KBM-7 (cell line): ENCODE measurements around the gene PASD1.
"Not testable (repeated sequence)": the region's sequence is repeated elsewhere in the genome, so short reads cannot be mapped to it uniquely, and the experiment has no call there.

Experiments
- DNase-seq: peaks from one replicate; pipeline ENCODE4 v3.0.0-alpha.2; 2015
- in situ Hi-C: fragments of 300-500 bp; cut with MboI; formaldehyde crosslinking; loops from 2 replicates; pipeline ENCODE4 v1.14.3; 2020; ENCODE audit warnings: low sequenced_read_pairs, low pct_unique_long_range_greater_than_20kb, mixed read lengths

The PASD1 gene

DNA sequence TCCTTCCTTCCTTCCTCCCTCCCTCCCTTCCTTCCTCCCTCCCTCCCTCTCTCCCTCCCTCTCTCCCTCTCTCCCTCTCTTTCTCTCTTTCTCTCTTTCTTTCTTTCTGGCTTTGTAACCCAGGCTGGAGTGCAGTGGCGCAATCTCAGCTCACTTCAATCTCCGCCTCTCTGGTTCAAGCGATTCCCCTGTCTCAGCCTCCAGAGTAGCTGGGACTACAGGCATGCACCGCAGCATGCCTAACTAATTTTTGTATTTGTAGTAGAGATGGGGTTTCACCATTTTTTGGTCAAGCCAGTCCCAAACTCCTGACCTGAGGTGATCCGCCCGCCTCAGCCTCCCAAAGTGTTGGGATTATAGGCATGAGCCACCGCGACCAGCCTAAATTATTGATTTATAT, 133.6 kb downstream of the PASD1 start:
- in situ Hi-C loops: loop anchor here (25.0 kb wide), 2 partner anchors 535 to 935 kb away; no protein-coding TSS in a partner anchor
- not testable (repeated sequence) for DNase-seq

DNA sequence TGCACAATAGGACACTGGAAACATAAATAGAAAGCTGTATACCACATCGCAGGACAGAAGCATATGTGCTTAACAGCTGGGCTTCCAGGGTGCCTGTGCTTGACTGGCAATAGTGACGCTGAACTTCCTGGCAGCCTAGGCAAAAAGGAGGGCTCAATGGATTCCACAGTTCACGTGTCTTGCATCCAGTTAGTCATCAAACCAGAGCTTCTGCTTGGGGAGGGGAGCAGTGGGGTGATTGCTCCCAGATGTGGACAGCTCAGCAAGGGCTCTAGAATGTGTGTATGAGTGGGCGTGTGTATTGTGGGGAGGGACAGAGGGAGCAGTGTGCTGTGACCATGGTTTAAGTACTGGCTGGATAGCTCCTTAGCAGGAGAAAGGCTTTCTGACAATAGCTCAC, 134.0 kb downstream of the PASD1 start:
- in situ Hi-C loops: loop anchor here (25.0 kb wide), 2 partner anchors 535 to 935 kb away; no protein-coding TSS in a partner anchor
- no peak for DNase-seq

DNA sequence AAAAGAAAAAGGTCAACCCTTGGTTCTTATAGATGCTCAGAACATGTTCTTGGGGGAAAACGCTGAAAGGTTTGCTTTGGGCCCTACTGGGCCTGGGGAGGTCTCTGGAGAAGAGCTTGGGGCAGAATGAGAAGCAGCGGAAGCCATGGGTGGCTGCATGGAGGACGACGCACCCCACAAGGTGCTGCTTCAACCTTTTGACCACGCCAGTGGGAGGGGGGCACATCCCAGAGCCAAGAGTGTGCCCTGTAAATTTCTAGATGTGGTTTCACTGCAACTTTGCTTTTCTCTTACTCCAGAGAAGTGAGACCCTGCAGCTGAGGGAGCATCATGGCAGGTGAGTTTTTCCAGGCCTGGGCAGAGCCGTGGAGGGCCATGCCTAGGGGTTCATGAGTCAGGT, 135.0 kb downstream of the PASD1 start:
- in situ Hi-C loops: loop anchor here (25.0 kb wide), 2 partner anchors 536 to 936 kb away; no protein-coding TSS in a partner anchor

DNA sequence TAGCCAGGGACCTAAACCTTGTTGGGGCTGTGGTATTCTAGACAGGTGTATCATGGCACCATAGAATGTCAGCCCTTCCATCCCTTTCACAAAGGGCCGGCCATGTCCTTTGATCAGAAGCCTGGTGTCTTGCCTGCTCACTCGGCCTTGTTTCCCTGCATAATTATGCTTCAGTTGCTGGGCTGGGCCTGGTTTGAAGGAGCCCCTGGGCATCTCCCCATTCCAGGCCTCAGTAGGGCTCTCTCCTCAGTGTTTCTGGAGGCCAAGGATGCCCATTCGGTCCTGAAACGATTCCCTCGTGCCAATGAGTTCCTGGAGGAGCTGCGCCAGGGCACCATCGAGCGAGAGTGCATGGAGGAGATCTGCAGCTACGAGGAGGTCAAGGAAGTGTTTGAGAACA, 136.3 kb downstream of the PASD1 start:
- no peak for DNase-seq
- in situ Hi-C loops: loop anchor here (25.0 kb wide), 2 partner anchors 537 to 937 kb away; no protein-coding TSS in a partner anchor

More for the DNA sequence above, 135.0 kb downstream of the PASD1 start:
- DNase-seq: no peak

DNA sequence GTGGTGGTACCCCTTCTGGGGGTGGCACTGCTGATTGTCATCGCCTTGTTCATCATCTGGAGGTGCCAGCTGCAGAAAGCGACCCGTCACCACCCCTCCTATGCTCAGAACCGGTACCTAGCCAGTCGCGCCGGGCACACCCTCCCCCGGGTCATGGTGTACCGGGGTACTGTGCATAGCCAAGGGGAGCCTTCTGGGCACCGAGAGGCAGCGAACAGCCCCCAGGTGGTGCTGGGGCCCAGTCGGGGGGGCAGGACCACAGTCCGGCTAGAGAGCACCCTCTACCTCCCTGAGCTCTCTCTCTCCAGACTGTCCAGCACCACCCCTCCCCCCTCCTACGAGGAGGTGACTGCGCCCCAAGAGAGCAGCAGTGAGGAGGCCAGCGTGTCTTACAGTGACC, 137.1 kb downstream of the PASD1 start:
- in situ Hi-C loops: no loop called here
- no peak for DNase-seq

DNA sequence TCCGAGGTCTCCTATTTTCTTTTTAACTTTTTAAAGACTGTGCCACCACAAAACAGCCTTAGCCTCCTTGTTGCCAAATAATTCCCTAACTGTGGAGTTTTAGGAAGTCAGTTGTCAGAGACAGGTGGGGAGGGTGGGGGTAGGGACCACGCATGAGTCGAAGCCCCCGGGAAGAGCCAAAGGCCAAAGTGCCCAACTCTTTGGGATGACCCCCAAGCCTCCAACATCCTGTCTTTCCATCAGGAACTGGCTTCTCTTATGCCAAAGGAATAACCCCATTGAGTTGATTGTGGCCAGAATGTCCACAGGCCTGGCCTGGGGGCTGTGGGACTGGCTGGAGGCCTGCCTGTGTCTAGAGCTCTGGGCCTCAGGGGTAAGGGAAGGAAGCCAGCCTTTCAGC, 137.6 kb downstream of the PASD1 start:
- in situ Hi-C loops: no loop called here
- no peak for DNase-seq

DNA sequence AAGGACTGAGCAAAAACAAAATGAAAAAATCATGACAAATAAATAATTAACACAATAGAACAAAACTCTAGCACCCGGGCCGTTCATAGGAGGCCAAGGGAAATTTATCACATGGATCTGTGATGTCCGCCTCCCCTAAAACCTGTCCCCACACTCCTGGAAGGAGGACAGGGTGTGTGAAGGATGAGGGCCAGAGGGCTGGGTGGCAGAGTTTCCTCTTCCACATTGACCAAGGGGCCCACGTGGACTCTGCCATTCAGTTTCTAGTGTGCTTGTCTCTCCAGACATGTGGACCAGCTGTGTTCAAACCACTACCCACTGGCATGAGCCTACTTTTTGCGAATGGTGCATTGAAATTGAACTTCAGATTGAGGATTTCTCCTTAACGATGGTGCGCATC, 138.1 kb downstream of the PASD1 start:
- in situ Hi-C loops: no loop called here
- DNase-seq: no peak

DNA sequence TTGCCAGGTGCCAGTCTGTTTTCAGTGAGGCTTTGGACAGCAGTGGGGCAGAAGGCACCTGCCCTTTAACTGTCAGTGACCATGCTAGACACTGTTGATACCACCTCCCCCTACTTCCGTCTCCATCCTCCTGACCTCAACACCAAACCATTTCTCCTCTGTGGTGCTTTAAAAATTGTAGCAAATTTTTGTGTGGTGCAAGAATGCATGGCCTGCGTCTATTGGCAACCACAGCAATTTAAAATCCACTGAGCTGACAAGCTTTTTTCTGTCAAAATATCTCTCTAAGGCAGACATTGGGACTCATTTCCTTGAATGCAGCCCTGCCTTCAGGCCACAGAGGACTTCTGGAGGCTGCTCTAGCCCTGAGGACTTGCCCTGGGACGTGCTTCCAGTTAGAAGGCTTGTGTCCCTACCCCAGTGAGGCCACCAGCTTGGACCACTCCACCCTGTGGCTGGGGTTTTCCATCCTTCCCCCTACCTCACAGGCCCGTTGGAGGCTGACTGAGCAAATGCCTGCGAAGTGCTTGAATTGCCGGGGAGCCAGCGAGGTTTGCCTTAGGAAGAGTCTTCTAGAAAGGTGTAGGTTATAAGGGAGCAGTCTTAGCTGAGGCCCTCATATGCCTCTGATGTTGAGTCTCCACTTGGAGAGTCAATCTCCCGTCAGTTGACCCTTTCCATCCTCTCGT, 138.7 kb downstream of the PASD1 start:
- in situ Hi-C loops: no loop called here
- DNase-seq: no peak

DNA sequence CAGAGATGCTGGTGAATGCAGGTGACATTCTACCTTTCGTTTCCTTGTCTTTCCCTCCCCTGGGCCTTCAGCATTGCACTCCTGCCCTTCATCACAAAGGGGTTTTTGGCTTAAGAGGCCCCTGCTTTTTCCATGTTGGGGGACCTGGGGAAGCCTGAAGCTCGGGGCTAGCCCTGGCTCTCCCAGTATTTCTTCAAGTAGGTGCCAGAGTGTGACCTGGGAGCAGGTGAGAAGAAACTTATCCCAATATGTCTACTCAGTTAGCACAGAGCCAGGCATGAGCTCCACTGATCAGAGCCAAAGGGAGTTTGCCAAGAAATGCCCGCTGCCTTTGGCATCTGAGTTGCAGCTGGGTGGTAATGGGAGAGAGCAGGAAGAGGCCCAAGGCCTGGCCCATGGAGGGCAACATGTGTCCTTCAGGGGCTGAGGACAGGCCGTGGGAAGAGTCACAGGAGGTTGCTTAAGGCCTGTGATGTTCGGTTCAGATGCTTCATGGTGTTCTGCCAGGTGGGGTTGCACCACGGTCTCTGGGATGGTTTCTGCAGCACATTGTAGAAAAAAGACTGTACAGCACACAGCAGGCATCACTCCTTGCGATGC, 139.4 kb downstream of the PASD1 start:
- in situ Hi-C loops: no loop called here
- DNase-seq: no peak

DNA sequence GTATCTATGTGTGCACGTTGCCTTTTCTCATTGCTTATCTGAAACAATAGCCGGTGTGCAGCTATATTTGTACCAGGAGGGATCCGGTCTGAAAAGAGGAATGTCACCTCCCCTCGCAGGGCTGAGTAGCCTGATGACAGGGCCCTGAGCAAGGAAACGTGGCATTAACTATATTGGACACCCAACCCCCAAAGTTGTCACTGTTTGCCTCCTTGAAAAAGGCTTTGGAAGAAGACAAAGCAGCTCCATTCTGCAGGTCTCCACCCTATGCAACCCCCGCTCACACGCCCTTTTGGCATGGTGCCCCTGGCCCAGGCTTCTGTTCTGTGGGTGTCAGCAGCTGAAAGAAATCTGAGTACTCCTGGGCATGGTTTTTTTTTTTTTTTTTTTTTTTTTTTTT, 140.0 kb downstream of the PASD1 start:
- DNase-seq: no peak
- in situ Hi-C loops: no loop called here

DNA sequence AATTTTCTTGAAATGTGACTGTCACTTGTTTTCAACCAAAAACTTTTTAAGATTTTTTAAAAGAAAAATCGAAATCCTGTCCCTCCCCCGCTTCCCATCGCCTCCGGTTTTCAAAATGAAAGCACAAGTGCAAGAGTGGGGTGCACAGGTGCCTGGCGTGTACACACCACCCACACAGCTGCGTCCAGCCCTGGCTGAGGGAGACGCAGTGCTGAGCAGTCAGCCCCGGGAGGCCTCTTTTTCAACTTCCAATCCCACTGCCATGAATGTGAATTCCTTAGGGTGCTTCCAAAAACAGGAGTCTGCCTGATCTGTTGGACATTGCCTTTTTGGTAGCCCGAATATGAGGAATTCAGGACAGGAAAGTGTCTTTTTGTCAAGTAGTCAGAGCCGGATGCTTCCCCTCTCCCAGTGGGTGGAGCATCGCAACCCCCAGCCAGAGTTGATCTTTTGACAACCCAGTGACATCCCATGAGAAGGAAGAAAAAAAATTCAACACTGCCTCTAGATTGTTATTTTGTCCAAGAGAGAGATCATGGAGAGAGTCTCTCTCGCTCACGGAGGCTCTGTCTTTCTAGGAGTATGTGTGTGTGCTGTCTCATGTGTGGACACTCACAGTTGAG, 140.7 kb downstream of the PASD1 start:
- DNase-seq: no peak
- in situ Hi-C loops: no loop called here

DNA sequence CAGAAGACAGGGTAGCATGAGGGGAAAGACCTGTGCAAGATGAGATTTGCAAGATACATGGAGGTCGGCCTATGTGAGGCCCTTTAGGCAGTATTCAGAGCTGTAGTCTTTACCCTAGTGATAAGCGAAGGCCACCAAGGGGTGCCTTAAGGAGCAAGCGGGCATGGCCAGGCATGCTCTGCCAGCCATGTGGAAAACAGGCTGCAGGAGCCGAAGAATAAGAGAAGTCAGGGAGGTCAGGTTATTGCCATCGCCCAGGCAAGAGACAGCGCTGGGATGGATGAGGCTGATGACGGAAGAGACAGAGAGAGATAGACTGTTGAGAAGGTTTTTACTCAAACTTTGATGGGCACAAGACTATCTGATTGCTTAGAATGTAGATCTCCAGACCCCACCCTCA, 145.3 kb downstream of the PASD1 start:
- no peak for DNase-seq
- in situ Hi-C loops: no loop called here

DNA sequence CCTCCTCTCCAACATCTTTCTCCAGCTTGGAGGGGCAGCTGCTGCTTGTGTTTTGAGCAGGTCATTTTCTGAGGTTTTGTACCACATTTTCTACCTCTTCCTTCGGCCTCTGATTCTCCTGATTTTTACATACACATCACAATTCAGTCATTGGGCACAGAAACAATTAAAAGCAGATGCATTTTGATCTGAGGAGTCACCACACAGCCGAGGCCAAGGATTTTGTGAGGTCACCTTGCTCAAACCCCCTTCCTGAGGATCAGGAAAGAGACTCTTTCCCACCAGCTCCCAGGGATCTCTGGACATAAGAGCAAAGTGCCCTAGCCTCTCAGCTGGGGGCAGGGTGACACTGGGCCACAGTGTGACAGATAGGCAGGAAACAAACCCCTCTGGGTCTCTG, 147.0 kb downstream of the PASD1 start:
- in situ Hi-C loops: no loop called here
- DNase-seq: no peak

DNA sequence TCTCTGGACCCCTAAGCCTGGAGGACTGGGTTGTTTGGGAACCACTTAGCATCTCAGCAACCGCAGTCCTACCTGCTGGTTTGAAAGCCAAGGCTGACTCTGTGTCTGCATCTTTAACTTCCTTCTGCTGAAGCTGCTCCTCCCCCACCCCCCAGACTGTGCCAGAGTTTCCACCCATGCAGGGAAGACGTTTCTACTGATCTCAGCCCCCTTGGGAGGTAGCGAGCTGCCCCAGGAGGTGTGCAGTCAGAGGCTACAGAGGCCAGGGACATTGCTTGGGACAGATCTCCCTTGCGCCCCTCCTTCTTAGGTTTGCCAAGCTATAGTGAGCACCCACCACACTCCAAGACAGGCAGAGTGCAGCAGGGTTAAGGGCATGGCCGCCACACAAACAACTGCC, 147.7 kb downstream of the PASD1 start:
- in situ Hi-C loops: no loop called here
- no peak for DNase-seq

DNA sequence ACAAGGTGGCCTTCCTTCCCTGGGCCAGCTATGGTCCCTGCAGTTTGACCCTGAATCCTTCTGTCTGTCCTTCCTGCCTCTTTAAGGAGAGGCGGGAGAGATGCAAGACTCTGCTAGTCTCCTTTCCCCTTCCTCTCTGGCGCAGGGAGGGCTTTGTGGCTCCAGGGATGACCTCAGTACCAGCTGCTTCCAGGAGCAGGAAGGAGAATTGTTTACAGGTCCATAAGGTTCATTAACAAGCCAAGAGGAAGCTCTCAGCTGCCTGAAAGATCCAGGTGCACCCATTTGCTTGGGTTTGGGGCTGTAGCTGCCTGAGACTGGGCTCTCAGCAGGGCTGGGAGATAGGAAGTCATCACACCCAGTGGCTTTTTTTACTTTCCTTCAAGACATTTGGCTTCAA, 148.3 kb downstream of the PASD1 start:
- no peak for DNase-seq
- in situ Hi-C loops: no loop called here

DNA sequence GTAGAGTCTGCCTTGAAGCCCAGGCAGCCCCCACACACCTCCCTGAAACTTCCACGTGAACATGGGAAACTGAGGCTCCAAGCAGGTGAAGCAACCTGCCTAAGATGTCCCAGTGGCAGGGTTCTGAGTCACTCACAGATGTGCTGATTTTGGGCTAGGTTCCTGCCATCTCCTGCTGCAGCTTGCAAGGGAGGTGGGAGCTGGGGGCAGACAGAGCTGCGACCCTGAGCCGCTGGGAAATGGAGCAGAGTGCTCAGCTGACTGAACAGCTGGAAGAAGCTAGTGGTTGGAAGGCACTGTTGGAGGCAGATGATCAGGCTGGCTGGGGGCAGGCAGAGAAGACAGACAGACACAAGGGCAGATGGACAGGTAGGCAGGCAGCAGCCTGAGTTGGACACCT, 148.8 kb downstream of the PASD1 start:
- in situ Hi-C loops: no loop called here

DNA sequence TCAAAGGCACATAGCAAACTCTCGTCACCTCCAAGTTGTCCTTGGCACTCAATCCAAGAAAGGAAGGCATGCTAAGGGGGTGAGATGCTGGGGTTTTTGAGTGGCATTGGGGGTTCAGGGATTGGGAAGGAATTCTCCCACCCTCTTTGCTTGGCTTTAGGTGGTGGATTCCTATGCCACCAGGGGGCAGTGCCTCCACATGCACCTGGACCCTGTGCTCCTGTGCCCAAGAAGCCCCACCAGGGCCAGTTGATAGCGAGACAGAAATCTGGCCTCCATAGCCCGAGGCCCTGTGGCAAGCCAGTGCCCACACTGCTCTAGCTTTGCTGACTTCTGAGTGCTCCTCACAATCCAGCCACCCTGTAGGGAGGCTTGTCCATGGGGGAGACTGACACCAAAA, 150.4 kb downstream of the PASD1 start:
- DNase-seq: peak; percentile 28
- in situ Hi-C loops: no loop called here

More for the DNA sequence above, 148.8 kb downstream of the PASD1 start:
- DNase-seq: no peak

DNA sequence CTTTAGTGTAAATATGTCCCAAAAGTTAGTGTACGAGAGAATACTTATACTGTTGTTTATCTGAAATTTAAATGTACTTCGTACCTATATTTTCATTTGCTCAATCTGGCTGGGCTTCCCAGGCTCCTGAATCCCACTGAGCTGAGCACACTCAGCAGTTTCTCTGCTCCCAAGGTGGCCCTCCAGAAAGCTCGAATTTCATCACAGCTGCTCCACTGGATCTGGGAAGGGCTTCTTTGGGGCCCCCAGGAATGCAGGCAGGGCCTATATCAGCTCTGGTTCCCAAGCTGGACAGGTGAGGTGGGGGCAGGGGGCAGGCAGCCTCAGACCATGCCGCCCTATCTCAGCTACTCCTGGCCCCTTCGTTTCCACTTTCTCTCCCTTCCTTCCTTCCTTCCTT, 150.9 kb downstream of the PASD1 start:
- in situ Hi-C loops: no loop called here
- DNase-seq: no peak

DNA sequence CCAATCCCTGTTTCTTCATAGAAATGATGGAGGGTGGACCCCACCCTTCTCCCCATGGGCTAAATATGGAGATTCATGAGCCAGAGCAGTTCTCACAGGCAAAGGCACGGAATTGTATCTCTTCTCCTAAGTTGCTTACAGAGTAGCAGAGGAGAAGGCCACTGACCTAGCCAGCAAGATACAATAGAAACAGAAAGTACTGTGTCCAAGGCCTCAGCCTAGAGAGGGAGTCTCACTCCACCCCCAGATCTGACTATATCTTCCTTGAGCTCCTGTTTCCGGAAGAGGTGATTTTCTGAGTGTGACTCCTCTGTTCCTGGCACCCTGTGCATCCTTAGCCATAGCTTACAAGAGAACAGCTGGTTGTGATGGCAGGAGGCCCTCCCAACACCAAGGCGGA, 152.3 kb downstream of the PASD1 start, which contains the start of gene FATE1:
Gene FATE1 (plus strand): TSS at position 284 of the 400 bp plus-strand sequence. CDS start 85 bp downstream, at position 369.
- DNase-seq: no peak
- in situ Hi-C loops: no loop called here

DNA sequence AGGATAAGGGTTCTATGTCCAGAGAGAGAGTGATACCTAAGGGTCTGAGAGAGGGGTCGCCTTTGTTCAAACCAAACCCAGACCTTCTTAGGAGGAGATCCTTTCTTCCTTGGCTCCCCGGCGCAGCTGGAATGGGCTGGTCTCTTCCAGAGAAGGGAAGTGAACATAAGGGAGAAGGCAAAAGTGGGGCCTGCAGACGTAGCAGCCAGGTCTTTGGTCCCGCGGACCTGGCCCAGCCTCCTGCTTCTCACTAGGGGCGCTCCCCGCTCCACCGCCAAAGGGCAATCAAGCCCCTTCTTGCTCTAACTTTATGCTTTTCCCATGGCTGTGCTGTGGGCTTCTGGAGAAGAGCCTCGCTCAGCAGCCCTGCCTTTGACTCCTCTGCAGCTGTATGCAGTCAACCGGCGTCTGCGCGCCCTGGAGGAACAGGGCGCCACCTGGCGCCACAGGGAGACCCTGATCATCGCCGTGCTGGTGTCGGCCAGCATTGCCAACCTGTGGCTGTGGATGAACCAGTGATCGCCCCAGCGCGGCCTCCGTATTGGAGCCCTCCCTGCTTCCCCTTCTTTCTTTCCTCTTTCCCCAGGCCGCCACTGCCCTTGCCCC, 158.9 kb downstream of the PASD1 start:
- DNase-seq: no peak
- in situ Hi-C loops: no loop called here
